ENCODE measurements around the gene BBS2. TPM values are rescaled to one million over a fixed set of nuclear protein-coding genes. Genes with fewer than 3 reads are reported as not detected.

Gene BBS2
- total and polyA plus RNA-seq, 9 of the 15 experiments (the other 6 are each of a cell fraction or from before 2014, with no cell fraction given), result 4.2 to 22.7 (median 10.2) TPM

GRCh38 chr16:56519459-56520250 lies at the start of gene BBS2 (continued):
- TF ChIP-seq PRDM10 (IDR thresholded peaks at IDR 0.05; ENCODE audit: partially characterized antibody) (no peak), COPS2 (conservative IDR thresholded peaks at IDR 0.05) (no peak), ZSCAN29 (IDR thresholded peaks at IDR 0.05) (no peak), ZNF431 (CRISPR knock-in tag; IDR thresholded peaks at IDR 0.05) (no peak), ZFX (CRISPR knock-in tag; IDR thresholded peaks at IDR 0.05) (peak; percentile 47), ZNF408 (CRISPR knock-in tag; IDR thresholded peaks at IDR 0.05; ENCODE audit: low read depth) (no peak), ZNF512 (tag; IDR thresholded peaks at IDR 0.05) (no peak), MXI1 (IDR thresholded peaks at IDR 0.05; ENCODE audit: low read depth, low read length) (no peak), EZH2 (IDR thresholded peaks at IDR 0.05; ENCODE audit: borderline replicate concordance, low read depth, low read length) (no peak), CEBPZ (IDR thresholded peaks at IDR 0.05; ENCODE audit: borderline replicate concordance, low read depth, low read length) (no peak), ARHGAP35 (IDR thresholded peaks at IDR 0.05; ENCODE audit: partially characterized antibody) (no peak), UBTF (IDR thresholded peaks at IDR 0.05; ENCODE audit: borderline replicate concordance in 1 of 2, low read depth in 2 of 2, low read length in 2 of 2) (no peak), FOXK2 (conservative IDR thresholded peaks at IDR 0.05 in 1 of 2, IDR thresholded peaks at IDR 0.05 in 1 of 2; ENCODE audit: low read depth in 2 of 2) (peak in 1 of 2 experiments; percentile 51; a peak in 2 of 4 replicates), STAT5A (IDR thresholded peaks at IDR 0.05; ENCODE audit: borderline replicate concordance, low read length) (no peak), HDGF (IDR thresholded peaks at IDR 0.05) (no peak), CHCHD3 (CRISPR knock-in tag; IDR thresholded peaks at IDR 0.05) (no peak), TEAD2 (tag; IDR thresholded peaks at IDR 0.05) (no peak)

Data from K562 (cell line).